H9 (cell line): Measurements from ENCODE around the gene TBL2. TPM values are rescaled to one million over a fixed set of nuclear protein-coding genes. Genes with fewer than 3 reads are reported as not detected.

Experiments used
- DNase-seq: peaks from one replicate; pipeline ENCODE4 v3.0.0-alpha.2; 2017
- H2AFZ ChIP-seq: one replicate; pipeline ENCODE4 v1.6.1; 2013; ENCODE audit warnings: mild to moderate bottlenecking, low read length, control low read depth, moderate library complexity
- H2AK5ac ChIP-seq: 2 replicates; pipeline ENCODE4 v1.6.1; 2013; ENCODE audit warnings: low read length, control low read depth, mixed read lengths; ENCODE audit not compliant: insufficient read length
- H2BK120ac ChIP-seq: one replicate; pipeline ENCODE4 v1.6.1; 2013; ENCODE audit warnings: low read depth, mild to moderate bottlenecking, low read length, control low read depth, inconsistent platforms; ENCODE audit not compliant: poor library complexity, severe bottlenecking
- H2BK12ac ChIP-seq: 2 replicates; pipeline ENCODE4 v1.6.1; 2013; ENCODE audit warnings: low read length, control low read depth, mixed read lengths, low read depth; ENCODE audit not compliant: insufficient read length
- H2BK15ac ChIP-seq: 2 replicates; pipeline ENCODE4 v1.6.1; 2013; ENCODE audit warnings: low read depth, low read length, control low read depth
- H2BK20ac ChIP-seq: one replicate; pipeline ENCODE4 v1.6.1; 2013; ENCODE audit warnings: low read depth, mild to moderate bottlenecking, low read length, control low read depth, inconsistent platforms; ENCODE audit not compliant: poor library complexity, severe bottlenecking
- H2BK5ac ChIP-seq: 2 replicates; pipeline ENCODE4 v1.6.1; 2013; ENCODE audit warnings: low read length, control low read depth, mixed read lengths; ENCODE audit not compliant: insufficient read length
- H3K14ac ChIP-seq: 2 replicates; pipeline ENCODE4 v1.6.1; 2013; ENCODE audit warnings: low read length, control low read depth; ENCODE audit not compliant: insufficient read depth
- H3K18ac ChIP-seq: 2 replicates; pipeline ENCODE4 v1.6.1; 2013; ENCODE audit warnings: low read depth, mild to moderate bottlenecking, mixed read lengths, low read length, control low read depth; ENCODE audit not compliant: insufficient read length
- H3K23ac ChIP-seq: 2 replicates; pipeline ENCODE4 v1.6.1; 2013; ENCODE audit warnings: low read length, control low read depth, mixed read lengths, low read depth; ENCODE audit not compliant: insufficient read length
- H3K23me2 ChIP-seq: 2 replicates; pipeline ENCODE4 v1.6.1; 2013; ENCODE audit warnings: low read depth, mild to moderate bottlenecking, mixed read lengths, low read length, control low read depth; ENCODE audit not compliant: insufficient read length, poor library complexity, severe bottlenecking
- H3K27ac ChIP-seq: 2 replicates; pipeline ENCODE4 v1.5.1; 2013; ENCODE audit warnings: low read length, control low read depth, mixed read lengths, low read depth; ENCODE audit not compliant: insufficient read length
- H3K27me3 ChIP-seq: 2 replicates; pipeline ENCODE4 v1.6.1; 2013; ENCODE audit warnings: low read length, control low read depth, inconsistent platforms; ENCODE audit not compliant: insufficient read depth
- H3K4ac ChIP-seq: 2 replicates; pipeline ENCODE4 v1.6.1; 2013; ENCODE audit warnings: low read depth, mild to moderate bottlenecking, control low read depth, inconsistent platforms, low read length, moderate library complexity
- H3K4me1 ChIP-seq: 2 replicates; pipeline ENCODE4 v1.6.1; 2013; ENCODE audit warnings: low read length, control low read depth, inconsistent platforms; ENCODE audit not compliant: insufficient read depth
- H3K4me2 ChIP-seq: 2 replicates; pipeline ENCODE4 v1.6.1; 2013; ENCODE audit warnings: low read length, control low read depth, mixed read lengths; ENCODE audit not compliant: insufficient read length, insufficient read depth
- H3K56ac ChIP-seq: 2 replicates; pipeline ENCODE4 v1.6.1; 2013; ENCODE audit warnings: low read depth, mild to moderate bottlenecking, mixed read lengths, low read length, control low read depth; ENCODE audit not compliant: insufficient read length
- H3K79me1 ChIP-seq: 2 replicates; pipeline ENCODE4 v1.6.1; 2013; ENCODE audit warnings: low read depth, mild to moderate bottlenecking, moderate library complexity, low read length, control low read depth, inconsistent platforms; ENCODE audit not compliant: insufficient read depth, poor library complexity, severe bottlenecking
- H3K79me2 ChIP-seq: 2 replicates; pipeline ENCODE4 v1.6.1; 2013; ENCODE audit warnings: low read length, control low read depth, inconsistent platforms; ENCODE audit not compliant: insufficient read depth
- H3K9ac ChIP-seq: 2 replicates; pipeline ENCODE4 v1.6.1; 2013; ENCODE audit warnings: low read length, control low read depth, mixed read lengths; ENCODE audit not compliant: insufficient read length; ENCODE audit errors: extremely low read depth
- H3K9me3 ChIP-seq: one replicate; pipeline ENCODE4 v1.6.1; 2013; ENCODE audit warnings: low read depth, low read length, inconsistent platforms; ENCODE audit not compliant: control insufficient read depth
- H3T11ph ChIP-seq: one replicate; pipeline ENCODE4 v1.6.1; 2013; ENCODE audit warnings: mild to moderate bottlenecking, low read length, control low read depth, inconsistent platforms
- H4K20me1 ChIP-seq: one replicate; pipeline ENCODE4 v1.6.1; 2013; ENCODE audit not compliant: control insufficient read depth, insufficient read length, insufficient read depth
- H4K5ac ChIP-seq: 2 replicates; pipeline ENCODE4 v1.6.1; 2013; ENCODE audit warnings: low read depth, mild to moderate bottlenecking, mixed read lengths, low read length, control low read depth; ENCODE audit not compliant: insufficient read length
- H4K8ac ChIP-seq: replicated peaks from 2 replicates; pipeline ENCODE4 v1.6.1; 2013; ENCODE audit warnings: low read length, control low read depth, mixed read lengths, low read depth; ENCODE audit not compliant: insufficient read length
- H4K91ac ChIP-seq: 2 replicates; pipeline ENCODE4 v1.6.1; 2013; ENCODE audit warnings: low read depth, mild to moderate bottlenecking, moderate library complexity, mixed read lengths, low read length, control low read depth; ENCODE audit not compliant: insufficient read length
- H3K27ac Mint-ChIP-seq, 3 experiments: 2 replicates in 2 of 3; 3 replicates in 1 of 3; pipeline ENCODE4 v1.8.0; 2020 to 2021; ENCODE audit warnings: mixed read lengths in 3 of 3, mild to moderate bottlenecking in 1 of 3, moderate library complexity in 1 of 3
- H3K27me3 Mint-ChIP-seq: 2 replicates; pipeline ENCODE4 v1.8.0; 2021; ENCODE audit warnings: low read depth, mild to moderate bottlenecking, moderate library complexity, mixed read lengths
- H3K36me3 Mint-ChIP-seq, 3 experiments: 2 replicates in 2 of 3; 3 replicates in 1 of 3; pipeline ENCODE4 v1.8.0; 2020 to 2021; ENCODE audit warnings: low read depth in 3 of 3, mixed read lengths in 3 of 3; ENCODE audit not compliant: insufficient read depth in 1 of 3
- H3K4me1 Mint-ChIP-seq, 2 experiments: 2 replicates each; pipeline ENCODE4 v1.8.0; 2020; ENCODE audit warnings: mixed read lengths in 2 of 2
- H3K4me3 Mint-ChIP-seq, 2 experiments: 2 replicates in 1 of 2; 3 replicates in 1 of 2; pipeline ENCODE4 v1.8.0; 2020 to 2021; ENCODE audit warnings: mild to moderate bottlenecking in 2 of 2, mixed read lengths in 2 of 2, moderate library complexity in 1 of 2
- H3K9me3 Mint-ChIP-seq, 2 experiments: 2 replicates in 1 of 2; 3 replicates in 1 of 2; pipeline ENCODE4 v1.8.0; 2020; ENCODE audit warnings: mild to moderate bottlenecking in 2 of 2, mixed read lengths in 2 of 2, moderate library complexity in 1 of 2
- WGBS: extraction: QIAGEN DNeasy Blood & Tissue Kit; methylation state at CpG from one replicate; pipeline ENCODE4 v1.1.7; 2013; ENCODE audit warnings: missing lambda C conversion rate, low lambda C conversion rate, mixed read lengths; ENCODE audit not compliant: insufficient read length; ENCODE audit errors: extremely low coverage; 5-methylcytosine and 5-hydroxymethylcytosine counted together
- total RNA-seq: library from RNA; stranded (reverse); gene quantifications from 2 replicates; pipeline ENCODE4 v1.2.1, GENCODE V29; 2021
- TF ChIP-seq, protein P1 (sequence below): fragments of 200-600 bp; sonication (generic); conservative IDR thresholded peaks from 3 replicates; pipeline ENCODE4 v1.8.0; 2021; ENCODE audit warnings: antibody characterized with exemption, mild to moderate bottlenecking

The TBL2 gene
- total RNA-seq, 1 experiment from 2014 or later: 26.7 TPM

DNA sequence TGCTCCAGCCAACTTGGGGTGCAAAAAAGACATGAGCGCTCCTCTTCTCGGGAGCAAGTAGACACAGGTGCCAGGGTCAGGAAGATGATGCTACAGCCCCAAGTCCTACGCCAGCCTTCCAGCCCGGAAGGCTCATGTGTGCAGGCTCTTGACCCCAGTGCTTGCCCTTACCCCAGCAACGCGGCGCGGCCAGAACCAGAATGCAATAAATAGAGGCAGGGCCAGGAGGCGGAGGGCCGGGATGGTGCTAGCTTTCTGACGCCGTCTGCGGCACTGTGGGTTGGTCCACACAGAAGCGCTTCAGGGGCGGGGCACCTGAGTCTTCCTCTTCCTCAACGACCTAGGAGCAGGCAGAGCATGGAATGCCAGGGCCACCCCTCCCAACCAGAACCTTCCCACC is 41.3 kb downstream of the TBL2 start:
- TF ChIP-seq, protein P1, sequence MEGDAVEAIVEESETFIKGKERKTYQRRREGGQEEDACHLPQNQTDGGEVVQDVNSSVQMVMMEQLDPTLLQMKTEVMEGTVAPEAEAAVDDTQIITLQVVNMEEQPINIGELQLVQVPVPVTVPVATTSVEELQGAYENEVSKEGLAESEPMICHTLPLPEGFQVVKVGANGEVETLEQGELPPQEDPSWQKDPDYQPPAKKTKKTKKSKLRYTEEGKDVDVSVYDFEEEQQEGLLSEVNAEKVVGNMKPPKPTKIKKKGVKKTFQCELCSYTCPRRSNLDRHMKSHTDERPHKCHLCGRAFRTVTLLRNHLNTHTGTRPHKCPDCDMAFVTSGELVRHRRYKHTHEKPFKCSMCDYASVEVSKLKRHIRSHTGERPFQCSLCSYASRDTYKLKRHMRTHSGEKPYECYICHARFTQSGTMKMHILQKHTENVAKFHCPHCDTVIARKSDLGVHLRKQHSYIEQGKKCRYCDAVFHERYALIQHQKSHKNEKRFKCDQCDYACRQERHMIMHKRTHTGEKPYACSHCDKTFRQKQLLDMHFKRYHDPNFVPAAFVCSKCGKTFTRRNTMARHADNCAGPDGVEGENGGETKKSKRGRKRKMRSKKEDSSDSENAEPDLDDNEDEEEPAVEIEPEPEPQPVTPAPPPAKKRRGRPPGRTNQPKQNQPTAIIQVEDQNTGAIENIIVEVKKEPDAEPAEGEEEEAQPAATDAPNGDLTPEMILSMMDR: no peak
- no peak overlapping the region for H2BK15ac ChIP-seq
- H3K27me3 ChIP-seq: no peaks in the 10 kb centered on the region
- no peak overlapping the region for H3K14ac ChIP-seq
- H4K20me1 ChIP-seq: no peaks in the 10 kb centered on the region
- no peak overlapping the region for H4K5ac ChIP-seq
- H3T11ph ChIP-seq: no peak overlapping the region
- no peak overlapping the region for H3K23ac ChIP-seq
- H2BK12ac ChIP-seq: no peak overlapping the region
- H2BK20ac ChIP-seq: no peak overlapping the region
- DNase-seq: no peak
- WGBS: no CpG with 5 or more reads among the region's 16 CpGs
- H3K79me2 ChIP-seq: no peaks in the 10 kb centered on the region
- no peak overlapping the region for H3K4me3 Mint-ChIP-seq
- H2AFZ ChIP-seq: no peak overlapping the region
- H2BK120ac ChIP-seq: no peak overlapping the region
- H2AK5ac ChIP-seq: no peak overlapping the region
- no peak overlapping the region for H2BK5ac ChIP-seq
- H3K27me3 Mint-ChIP-seq: no peaks in the 10 kb centered on the region
- peak overlapping the region in 1 of 3 experiments; percentile 89; a peak in 3 of 7 replicates for H3K27ac Mint-ChIP-seq
- H3K23me2 ChIP-seq: no peaks in the 10 kb centered on the region
- peaks cover 20 to 57% (median 45%) of the 10 kb centered on the region in 3 experiments; a peak in 6 of 7 replicates for H3K36me3 Mint-ChIP-seq
- H3K4me2 ChIP-seq: no peak overlapping the region
- H3K9ac ChIP-seq: no peak overlapping the region
- H3K27ac ChIP-seq: no peak overlapping the region
- no peak overlapping the region for H4K91ac ChIP-seq
- no peak overlapping the region for H3K4ac ChIP-seq
- no peaks in the 10 kb centered on the region for H3K4me1 Mint-ChIP-seq
- H3K79me1 ChIP-seq: no peaks in the 10 kb centered on the region
- H3K4me1 ChIP-seq: no peaks in the 10 kb centered on the region
- H3K9me3 Mint-ChIP-seq: no peaks in the 10 kb centered on the region
- no peak overlapping the region for H3K18ac ChIP-seq
- H3K9me3 ChIP-seq: no peaks in the 10 kb centered on the region
- no peak overlapping the region for H4K8ac ChIP-seq
- no peak overlapping the region for H3K56ac ChIP-seq
